COLO668 (cell line): ENCODE results near the gene EFNA4.
A peak's percentile ranks its signal among the peaks of the same experiment; 100 is the strongest.

ENCODE experiments used
- DNase-seq: peaks from one replicate; lab custom pipeline; 2025; ENCODE audit not compliant: unreplicated experiment; lab: John Stamatoyannopoulos, UW

EFNA4 gene

GRCh38 chr1:155051342-155051776, 12.2 kb upstream of the EFNA4 start:
- DNase-seq, result no peak

GRCh38 chr1:155051777-155052398, 11.7 kb upstream of the EFNA4 start:
- DNase-seq, result peak; percentile 53

- peak; percentile 72 for DNase-seq
Observed at GRCh38 chr1:155052439-155053395, 10.8 kb upstream of the EFNA4 start.

GRCh38 chr1:155053531-155054105, 9.9 kb upstream of the EFNA4 start:
- no peak for DNase-seq

GRCh38 chr1:155057104-155057503, 6.4 kb upstream of the EFNA4 start:
- DNase-seq, result no peak

GRCh38 chr1:155057788-155058211, 5.7 kb upstream of the EFNA4 start:
- DNase-seq, result no peak

GRCh38 chr1:155060736-155061135, 2.8 kb upstream of the EFNA4 start:
- DNase-seq, result no peak

- DNase-seq, result peak; percentile 95
Observed at GRCh38 chr1:155061381-155062150, 2.0 kb upstream of the EFNA4 start.

GRCh38 chr1:155062151-155062686, 1.3 kb upstream of the EFNA4 start:
- peak; percentile 19 for DNase-seq

GRCh38 chr1:155062702-155063411, 683 bp upstream of the EFNA4 start:
- peak; percentile 82 for DNase-seq

- no peak for DNase-seq
Observed at GRCh38 chr1:155064111-155064831, 731 bp downstream of the EFNA4 start.

- DNase-seq, result no peak
Observed at GRCh38 chr1:155064832-155065429, 1.4 kb downstream of the EFNA4 start.

GRCh38 chr1:155066777-155067176, 3.2 kb downstream of the EFNA4 start:
- no peak for DNase-seq

- no peak for DNase-seq
Observed at GRCh38 chr1:155068599-155068998, 5.1 kb downstream of the EFNA4 start.

GRCh38 chr1:155069551-155070157, 6.1 kb downstream of the EFNA4 start:
- DNase-seq, result peak; percentile 65

- peak; percentile 87 for DNase-seq
Observed at GRCh38 chr1:155070158-155070621, 6.7 kb downstream of the EFNA4 start.

- DNase-seq, result peak; percentile 92
Observed at GRCh38 chr1:155070721-155071569, 7.4 kb downstream of the EFNA4 start.

- DNase-seq, result peak; percentile 54
Observed at GRCh38 chr1:155071701-155072100, 8.2 kb downstream of the EFNA4 start.
